ENCODE results near the gene HAUS7.

- TF ChIP-seq POLR2A (IDR thresholded peaks at IDR 0.05), result no peak
- no peak for TF ChIP-seq CTCF (IDR thresholded peaks at IDR 0.05)
- TF ChIP-seq EP300 (IDR thresholded peaks at IDR 0.05), result no peak
Measured at GRCh38 chrX:153457827-153458466, 12.4 kb downstream of the HAUS7 start.
